Neutrophil (primary cell): ENCODE data around the gene BST2.
A peak's percentile ranks its signal among the peaks of the same experiment; 100 is the strongest.

ENCODE experiments used
- H3K27ac ChIP-seq: fragments of 200-600 bp; sonication (generic); 2 replicates; pipeline ENCODE4 v1.5.1; 2016; ENCODE audit warnings: mild to moderate bottlenecking, moderate library complexity
- H3K27me3 ChIP-seq: fragments of 200-600 bp; sonication (generic); 2 replicates; pipeline ENCODE4 v1.6.0; 2016; ENCODE audit warnings: mild to moderate bottlenecking
- H3K36me3 ChIP-seq: fragments of 200-600 bp; sonication (generic); 2 replicates; pipeline ENCODE4 v1.5.1; 2017
- H3K4me1 ChIP-seq, 2 experiments: fragments of 200-600 bp in 1 of 2; sonication (generic) in 1 of 2; 1 replicate in 1 of 2; 2 replicates in 1 of 2; pipeline versions ENCODE4 v1.5.1 to v1.6.1; 2013 to 2016; ENCODE audit warnings: low read depth in 1 of 2, low read length in 1 of 2, mild to moderate bottlenecking in 1 of 2, moderate library complexity in 1 of 2; ENCODE audit not compliant: control insufficient read depth in 1 of 2, insufficient read depth in 1 of 2
- H3K4me3 ChIP-seq, 2 experiments: fragments of 200-600 bp in 1 of 2; sonication (generic) in 1 of 2; 1 replicate in 1 of 2; 2 replicates in 1 of 2; pipeline ENCODE4 v1.5.1; 2013 to 2016; ENCODE audit warnings: low read depth in 1 of 2, low read length in 1 of 2, mild to moderate bottlenecking in 1 of 2, moderate library complexity in 1 of 2
- H3K9me3 ChIP-seq: fragments of 200-600 bp; sonication (generic); 2 replicates; pipeline ENCODE4 v1.5.1; 2016
- CTCF ChIP-seq: fragments of 200-600 bp; sonication (generic); IDR thresholded peaks from 2 replicates; pipeline ENCODE4 v1.5.1; 2016; ENCODE audit warnings: antibody characterized with exemption

The BST2 gene

DNA sequence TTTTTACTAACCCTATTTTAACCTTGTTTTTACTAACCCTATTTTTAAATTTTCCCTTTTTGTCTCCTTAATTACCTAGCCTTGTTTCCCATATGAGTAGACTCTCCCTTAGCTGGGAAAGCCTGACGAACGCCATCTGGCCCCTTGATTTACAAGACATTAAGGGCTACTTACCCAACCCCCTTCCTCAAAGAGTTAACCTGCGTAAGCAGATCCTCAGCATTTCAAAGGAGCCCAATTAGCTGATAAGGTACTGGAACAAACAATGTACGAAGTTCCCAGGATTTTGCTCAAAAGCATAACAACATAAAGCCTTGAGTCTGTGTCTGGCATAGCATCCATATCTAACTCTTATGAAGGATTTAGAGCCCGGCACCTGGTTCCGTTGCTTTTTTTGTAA, 9.7 kb upstream of the BST2 start:
- H3K4me3 ChIP-seq = no peak overlapping the region
- H3K27ac ChIP-seq = no peak overlapping the region
- H3K9me3 ChIP-seq = no peaks in the 10 kb centered on the region
- no peaks in the 10 kb centered on the region for H3K27me3 ChIP-seq
- TF ChIP-seq CTCF = no peak
- H3K36me3 ChIP-seq = peaks cover 41% of the 10 kb centered on the region
- peaks cover 5% of the 10 kb centered on the region in 2 experiments for H3K4me1 ChIP-seq

DNA sequence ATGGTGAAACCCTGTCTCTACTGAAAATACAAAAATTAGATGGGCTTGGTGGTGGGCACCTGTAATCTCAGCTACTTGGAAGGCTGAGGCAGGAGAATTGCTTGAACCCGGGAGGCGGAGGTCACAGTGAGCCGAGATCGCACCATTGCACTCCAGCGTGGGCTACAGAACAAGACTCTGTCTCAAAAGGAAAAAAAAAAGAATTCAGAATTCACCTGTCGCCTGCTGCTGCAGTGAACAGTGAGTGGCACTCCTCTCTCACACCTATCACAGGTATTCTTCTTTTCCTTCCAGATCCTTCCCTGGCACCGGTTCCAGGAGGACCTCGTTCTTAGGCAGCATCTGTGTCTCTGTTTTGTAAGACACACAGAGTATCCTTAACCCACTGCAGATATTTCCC, 8.7 kb upstream of the BST2 start:
- no peak for TF ChIP-seq CTCF
- Histone ChIP-seq H3K27me3 (no peaks in the 10 kb centered on the region), H3K36me3 (peaks cover 41% of the 10 kb centered on the region)

GRCh38 chr19:17411801-17412200, 6.4 kb upstream of the BST2 start:
- TF ChIP-seq CTCF = no peak
- H3K27ac ChIP-seq = no peak overlapping the region
- peaks cover 41% of the 10 kb centered on the region for H3K36me3 ChIP-seq
- H3K9me3 ChIP-seq = no peaks in the 10 kb centered on the region
- H3K27me3 ChIP-seq = no peaks in the 10 kb centered on the region
- H3K4me3 ChIP-seq = no peak overlapping the region
- H3K4me1 ChIP-seq = peaks cover 8 to 16% of the 10 kb centered on the region in 2 experiments

More for the DNA sequence above, 8.7 kb upstream of the BST2 start:
- Histone ChIP-seq H3K9me3 (no peaks in the 10 kb centered on the region), H3K27ac (no peak overlapping the region), H3K4me1 (peaks cover under 1 to 3% of the 10 kb centered on the region in 2 experiments), H3K4me3 (no peak overlapping the region)

DNA sequence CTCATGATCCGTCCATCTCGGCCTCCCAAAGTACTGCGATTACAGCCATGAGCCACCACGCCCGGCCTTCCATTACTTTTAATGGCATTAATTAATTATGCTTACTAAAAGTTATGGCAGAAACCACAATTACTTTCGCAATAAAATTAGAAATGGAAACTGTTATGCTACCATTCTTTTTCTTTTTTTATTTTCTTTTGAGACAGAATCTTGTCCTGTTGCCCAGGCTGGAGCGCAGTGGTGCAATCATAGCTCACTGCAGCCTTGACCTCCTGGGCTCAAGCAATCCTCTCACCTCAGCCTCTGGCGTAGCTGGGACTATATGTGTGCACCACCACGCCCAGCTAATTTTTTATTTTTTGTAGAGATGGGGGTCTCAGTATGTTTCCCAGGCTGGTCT, 4.6 kb upstream of the BST2 start:
- peaks cover 24 to 34% of the 10 kb centered on the region in 2 experiments for H3K4me1 ChIP-seq
- no peaks in the 10 kb centered on the region for H3K27me3 ChIP-seq
- peaks cover 34% of the 10 kb centered on the region for H3K36me3 ChIP-seq
- H3K9me3 ChIP-seq = no peaks in the 10 kb centered on the region
- no peak for TF ChIP-seq CTCF
- H3K27ac ChIP-seq = no peak overlapping the region
- no peak overlapping the region for H3K4me3 ChIP-seq

DNA sequence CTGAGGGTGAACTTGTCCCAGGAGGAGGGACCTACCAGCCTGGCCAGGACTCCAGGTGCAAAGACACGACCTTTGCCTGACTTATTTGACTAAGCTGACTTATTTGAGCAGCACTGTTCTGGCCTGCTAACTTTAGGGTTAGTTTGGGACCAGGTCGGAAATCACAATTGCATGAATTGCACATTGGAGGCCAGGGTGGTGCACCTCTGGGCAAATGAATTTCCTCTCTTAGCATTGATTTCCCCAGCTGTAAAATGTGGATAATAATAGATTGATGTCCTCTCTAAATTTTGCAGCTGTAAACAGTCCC, 1.4 kb upstream of the BST2 start:
- no peak for TF ChIP-seq CTCF
- Histone ChIP-seq H3K27ac (peak overlapping the region; percentile 92), H3K4me1 (peaks cover 32 to 50% of the 10 kb centered on the region in 2 experiments), H3K27me3 (no peaks in the 10 kb centered on the region), H3K4me3 (peak overlapping the region; percentile 60 to 70), H3K9me3 (no peaks in the 10 kb centered on the region), H3K36me3 (peaks cover 8% of the 10 kb centered on the region)
